ENCODE data around the gene COL8A1. TPM values are rescaled to one million over a fixed set of nuclear protein-coding genes. Genes with fewer than 3 reads are reported as not detected.

COL8A1 gene
- total RNA-seq, 1 experiment from 2014 or later: 0.13 TPM

DNA sequence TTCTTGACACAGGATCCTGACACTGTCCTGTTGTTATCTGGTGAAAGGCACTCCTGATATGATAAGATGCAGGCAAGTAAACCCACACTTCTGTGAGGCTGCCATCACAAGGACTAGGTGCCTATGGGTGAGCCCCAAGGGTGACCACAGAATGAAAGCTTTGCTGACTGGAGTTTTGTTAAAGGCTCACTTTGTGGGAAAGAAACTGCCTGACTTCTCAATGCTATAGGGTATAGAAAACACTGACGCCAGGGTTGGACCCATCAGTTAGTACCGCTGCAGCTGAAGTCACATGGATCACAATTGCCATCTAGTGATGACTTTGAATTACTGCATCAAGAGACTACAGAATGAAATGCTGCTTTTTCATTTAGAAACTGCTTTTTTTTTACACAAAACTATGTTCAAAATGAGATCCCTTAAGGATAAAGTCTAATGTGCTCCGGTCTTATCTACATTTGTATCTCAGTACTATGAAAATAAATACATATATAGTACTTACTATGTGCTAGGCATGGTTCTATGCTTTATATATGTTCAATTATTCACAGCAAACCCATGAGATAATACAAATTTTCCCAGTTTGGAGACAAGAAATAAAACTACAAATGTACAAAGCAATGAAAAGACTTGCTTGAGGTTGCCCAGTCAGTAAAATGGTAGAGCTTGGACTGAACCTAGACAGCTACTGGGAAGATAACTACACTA is 115.0 kb downstream of the COL8A1 start:
- in situ Hi-C loops (cut with HindIII; ENCODE audit: low pct_unique_long_range_greater_than_20kb, low sequenced_read_pairs): no loop called here

DNA sequence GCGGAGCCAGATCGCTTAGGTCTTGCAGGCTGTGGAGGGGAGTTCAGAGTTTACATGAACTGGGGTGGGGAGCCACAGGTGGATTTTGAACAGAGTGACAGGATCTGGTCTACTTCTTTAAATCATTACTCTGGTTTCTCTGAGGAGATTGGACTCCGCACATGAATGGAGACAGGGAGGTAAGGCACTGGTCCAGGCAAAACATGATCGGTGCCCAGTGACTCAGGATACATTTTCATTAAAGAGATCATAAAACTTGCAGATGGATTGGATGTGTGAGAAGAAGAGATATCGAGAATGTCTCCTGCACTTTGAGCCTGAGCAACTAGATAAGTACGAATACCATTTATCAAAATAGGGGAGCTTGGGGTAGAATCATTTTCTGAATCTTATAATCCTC is 117.4 kb downstream of the COL8A1 start:
- CTCF ChIA-PET: no interaction called here
- no peak for ATAC-seq
- in situ Hi-C loops (cut with HindIII; ENCODE audit: low pct_unique_long_range_greater_than_20kb, low sequenced_read_pairs) (no loop called here), intact Hi-C loops (cut with micrococcal nuclease; ENCODE audit: unreplicated experiment) (no loop called here)
- H3K4me3 ChIP-seq (ENCODE audit: low read depth in 2 of 2, low read length in 2 of 2): no peak overlapping the region
- H3K9me3 ChIP-seq (ENCODE audit: control insufficient read depth, insufficient read depth, low read depth, low read length): no peaks in the 10 kb centered on the region
- BruUV-seq (replicated peaks): no TSS peak
- TF ChIP-seq, protein P1, sequence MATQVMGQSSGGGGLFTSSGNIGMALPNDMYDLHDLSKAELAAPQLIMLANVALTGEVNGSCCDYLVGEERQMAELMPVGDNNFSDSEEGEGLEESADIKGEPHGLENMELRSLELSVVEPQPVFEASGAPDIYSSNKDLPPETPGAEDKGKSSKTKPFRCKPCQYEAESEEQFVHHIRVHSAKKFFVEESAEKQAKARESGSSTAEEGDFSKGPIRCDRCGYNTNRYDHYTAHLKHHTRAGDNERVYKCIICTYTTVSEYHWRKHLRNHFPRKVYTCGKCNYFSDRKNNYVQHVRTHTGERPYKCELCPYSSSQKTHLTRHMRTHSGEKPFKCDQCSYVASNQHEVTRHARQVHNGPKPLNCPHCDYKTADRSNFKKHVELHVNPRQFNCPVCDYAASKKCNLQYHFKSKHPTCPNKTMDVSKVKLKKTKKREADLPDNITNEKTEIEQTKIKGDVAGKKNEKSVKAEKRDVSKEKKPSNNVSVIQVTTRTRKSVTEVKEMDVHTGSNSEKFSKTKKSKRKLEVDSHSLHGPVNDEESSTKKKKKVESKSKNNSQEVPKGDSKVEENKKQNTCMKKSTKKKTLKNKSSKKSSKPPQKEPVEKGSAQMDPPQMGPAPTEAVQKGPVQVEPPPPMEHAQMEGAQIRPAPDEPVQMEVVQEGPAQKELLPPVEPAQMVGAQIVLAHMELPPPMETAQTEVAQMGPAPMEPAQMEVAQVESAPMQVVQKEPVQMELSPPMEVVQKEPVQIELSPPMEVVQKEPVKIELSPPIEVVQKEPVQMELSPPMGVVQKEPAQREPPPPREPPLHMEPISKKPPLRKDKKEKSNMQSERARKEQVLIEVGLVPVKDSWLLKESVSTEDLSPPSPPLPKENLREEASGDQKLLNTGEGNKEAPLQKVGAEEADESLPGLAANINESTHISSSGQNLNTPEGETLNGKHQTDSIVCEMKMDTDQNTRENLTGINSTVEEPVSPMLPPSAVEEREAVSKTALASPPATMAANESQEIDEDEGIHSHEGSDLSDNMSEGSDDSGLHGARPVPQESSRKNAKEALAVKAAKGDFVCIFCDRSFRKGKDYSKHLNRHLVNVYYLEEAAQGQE (IDR thresholded peaks at IDR 0.05; ENCODE audit: insufficient read depth in 1 of 2, low read depth in 2 of 2, low read length in 1 of 2): no peak
- TF ChIP-seq SIN3A (IDR thresholded peaks at IDR 0.05; ENCODE audit: borderline replicate concordance, insufficient read depth, low read depth, low read length): no peak
- TF ChIP-seq, protein P2, sequence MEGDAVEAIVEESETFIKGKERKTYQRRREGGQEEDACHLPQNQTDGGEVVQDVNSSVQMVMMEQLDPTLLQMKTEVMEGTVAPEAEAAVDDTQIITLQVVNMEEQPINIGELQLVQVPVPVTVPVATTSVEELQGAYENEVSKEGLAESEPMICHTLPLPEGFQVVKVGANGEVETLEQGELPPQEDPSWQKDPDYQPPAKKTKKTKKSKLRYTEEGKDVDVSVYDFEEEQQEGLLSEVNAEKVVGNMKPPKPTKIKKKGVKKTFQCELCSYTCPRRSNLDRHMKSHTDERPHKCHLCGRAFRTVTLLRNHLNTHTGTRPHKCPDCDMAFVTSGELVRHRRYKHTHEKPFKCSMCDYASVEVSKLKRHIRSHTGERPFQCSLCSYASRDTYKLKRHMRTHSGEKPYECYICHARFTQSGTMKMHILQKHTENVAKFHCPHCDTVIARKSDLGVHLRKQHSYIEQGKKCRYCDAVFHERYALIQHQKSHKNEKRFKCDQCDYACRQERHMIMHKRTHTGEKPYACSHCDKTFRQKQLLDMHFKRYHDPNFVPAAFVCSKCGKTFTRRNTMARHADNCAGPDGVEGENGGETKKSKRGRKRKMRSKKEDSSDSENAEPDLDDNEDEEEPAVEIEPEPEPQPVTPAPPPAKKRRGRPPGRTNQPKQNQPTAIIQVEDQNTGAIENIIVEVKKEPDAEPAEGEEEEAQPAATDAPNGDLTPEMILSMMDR (IDR thresholded peaks at IDR 0.05): no peak
- TF ChIP-seq POLR2AphosphoS5 (IDR thresholded peaks at IDR 0.05; ENCODE audit: low read depth, low read length): no peak
- TF ChIP-seq TCF7L2 (IDR thresholded peaks at IDR 0.05; ENCODE audit: low read depth, low read length): no peak
- H3K4me1 ChIP-seq (ENCODE audit: control insufficient read depth, insufficient read depth, low read length): no peaks in the 10 kb centered on the region
- peaks cover 32% of the 10 kb centered on the region for H3K27me3 ChIP-seq (ENCODE audit: control insufficient read depth, insufficient read depth, low read length)
- no peak overlapping the region for H3K27ac ChIP-seq (ENCODE audit: low read length)
- no peaks in the 10 kb centered on the region for H3K36me3 ChIP-seq (ENCODE audit: control insufficient read depth, insufficient read depth, low read length)
- POLR2A ChIA-PET: no interaction called here
- DNase-seq (ENCODE audit: low read depth, low spot score): no peak

More for the DNA sequence above, 115.0 kb downstream of the COL8A1 start:
- peak; percentile 94 for ATAC-seq
- H3K36me3 ChIP-seq (ENCODE audit: control insufficient read depth, insufficient read depth, low read length): no peaks in the 10 kb centered on the region
- POLR2A ChIA-PET: interaction anchor here (0.7 kb wide), 1 partner anchor 574 kb away, joined by 7 read pairs; no protein-coding TSS in a partner anchor
- TF ChIP-seq SIN3A (IDR thresholded peaks at IDR 0.05; ENCODE audit: borderline replicate concordance, insufficient read depth, low read depth, low read length) (no peak), POLR2AphosphoS5 (IDR thresholded peaks at IDR 0.05; ENCODE audit: low read depth, low read length) (no peak), TCF7L2 (IDR thresholded peaks at IDR 0.05; ENCODE audit: low read depth, low read length) (no peak)
- TF ChIP-seq, protein P2 (IDR thresholded peaks at IDR 0.05): peak; percentile 85
- H3K4me1 ChIP-seq (ENCODE audit: control insufficient read depth, insufficient read depth, low read length): no peaks in the 10 kb centered on the region
- no peak overlapping the region for H3K4me3 ChIP-seq (ENCODE audit: low read depth in 2 of 2, low read length in 2 of 2)
- intact Hi-C loops (cut with micrococcal nuclease; ENCODE audit: unreplicated experiment): loop anchor here (1.0 to 5.0 kb wide), 5 partner anchors 106 to 1151 kb away; no protein-coding TSS in a partner anchor
- no peak overlapping the region for H3K27ac ChIP-seq (ENCODE audit: low read length)
- CTCF ChIA-PET: interaction anchor here (0.7 kb wide), 2 partner anchors 36 to 70 kb away, joined by 3 to 4 read pairs; no protein-coding TSS in a partner anchor
- H3K27me3 ChIP-seq (ENCODE audit: control insufficient read depth, insufficient read depth, low read length): peaks cover 30% of the 10 kb centered on the region
- no peaks in the 10 kb centered on the region for H3K9me3 ChIP-seq (ENCODE audit: control insufficient read depth, insufficient read depth, low read depth, low read length)
- BruUV-seq (replicated peaks): no TSS peak
- DNase-seq (ENCODE audit: low read depth, low spot score): peak; percentile 43

All from Panc1 (cell line).